Measurements from ENCODE around the gene ZNF701. TPM values are rescaled to one million over a fixed set of nuclear protein-coding genes. Genes with fewer than 3 reads are reported as not detected.

The ZNF701 gene
- total RNA-seq, 2 experiments from 2014 or later = 18.1 to 25.5 TPM

GRCh38 chr19:52635786-52636570 is 65.9 kb downstream of the ZNF701 start:
- peaks cover 11% of the 10 kb centered on the region for H3K36me3 ChIP-seq (ENCODE audit: insufficient read depth, low read length)
- intact Hi-C loops (cut with micrococcal nuclease; ENCODE audit: unreplicated experiment) = no loop called here
- no peak overlapping the region for H3K27ac ChIP-seq (ENCODE audit: low read depth, low read length, poor library complexity, severe bottlenecking)
- TF ChIP-seq EZH2phosphoT487 (IDR thresholded peaks at IDR 0.05; ENCODE audit: borderline replicate concordance, low read depth, low read length) (no peak), CTCF (conservative IDR thresholded peaks at IDR 0.05; ENCODE audit: low read length) (no peak)
- no peak for DNase-seq (ENCODE audit: low spot score)
- H4K20me1 ChIP-seq (ENCODE audit: insufficient read depth, low read length) = no peaks in the 10 kb centered on the region
- no TSS peak for BruUV-seq (replicated peaks)
- ChIA-PET POLR2A (no interaction called here), CTCF (ENCODE audit: unreplicated experiment) (no interaction called here)
- no peak overlapping the region for H2AFZ ChIP-seq (ENCODE audit: low read length)
- H3K4me2 ChIP-seq (ENCODE audit: low read length) = no peak overlapping the region
- H3K9me2 ChIP-seq (ENCODE audit: insufficient read depth, low read length) = no peaks in the 10 kb centered on the region
- peaks cover 10% of the 10 kb centered on the region; the same call in 1 of the 2 replicates for H3K79me2 ChIP-seq (ENCODE audit: insufficient read depth, low read depth, low read length)
- H3K4me3 ChIP-seq (ENCODE audit: low read depth, low read length, poor library complexity, severe bottlenecking) = no peak overlapping the region
- no peaks in the 10 kb centered on the region for H3K9me3 ChIP-seq (ENCODE audit: low read length)
- H3K4me1 ChIP-seq (ENCODE audit: insufficient read depth, low read length, poor library complexity, severe bottlenecking) = peaks cover 10% of the 10 kb centered on the region

Small RNAs within 50 kb of the gene (small RNA-seq; reads per million reads assigned to genes)
- gene RPL39P34 = not detected

Other genes with a start within 250 kb of the ZNF701 start
- 0.13 and 0.54 TPM in 2 replicates for gene ZNF610, start 234.0 kb upstream of the ZNF701 start, total RNA-seq (2014; rRNA removed; shearing (Covaris generic))
- 2.1 and 2.6 TPM in 2 replicates for gene ZNF610, start 234.0 kb upstream of the ZNF701 start, total RNA-seq (2022)
- 0.13 TPM in 1 of 2 replicates, not detected in the other for gene ZNF880, start 200.4 kb upstream of the ZNF701 start, total RNA-seq (2014; rRNA removed; shearing (Covaris generic))
- 1.0 and 1.2 TPM in 2 replicates for gene ZNF880, start 200.4 kb upstream of the ZNF701 start, total RNA-seq (2022)
- gene ZNF528, start 172.4 kb upstream of the ZNF701 start, total RNA-seq (2014; rRNA removed; shearing (Covaris generic)) = 0.57 TPM in 1 of 2 replicates, not detected in the other
- 0.27 TPM in 1 of 2 replicates, not detected in the other for gene ZNF528, start 172.4 kb upstream of the ZNF701 start, total RNA-seq (2022)
- not detected in 2 replicates for gene ZNF534, start 141.1 kb upstream of the ZNF701 start, total RNA-seq (2014; rRNA removed; shearing (Covaris generic))
- gene ZNF534, start 141.1 kb upstream of the ZNF701 start, total RNA-seq (2022) = not detected in 2 replicates
- gene ZNF578, start 116.7 kb upstream of the ZNF701 start, total RNA-seq (2014; rRNA removed; shearing (Covaris generic)) = not detected in 2 replicates
- not detected in 2 replicates for gene ZNF578, start 116.7 kb upstream of the ZNF701 start, total RNA-seq (2022)
- gene ZNF808, start 42.6 kb upstream of the ZNF701 start, total RNA-seq (2014; rRNA removed; shearing (Covaris generic)) = 26.9 and 46.6 TPM in 2 replicates
- 29.2 and 33.7 TPM in 2 replicates for gene ZNF808, start 42.6 kb upstream of the ZNF701 start, total RNA-seq (2022)
- gene ZNF83, start 68.1 kb downstream of the ZNF701 start, total RNA-seq (2014; rRNA removed; shearing (Covaris generic)) = 59.4 and 66.1 TPM in 2 replicates
- 47.2 and 66.8 TPM in 2 replicates for gene ZNF83, start 68.1 kb downstream of the ZNF701 start, total RNA-seq (2022)
- gene ZNF611, start 164.8 kb downstream of the ZNF701 start, total RNA-seq (2014; rRNA removed; shearing (Covaris generic)) = 10.6 and 13.6 TPM in 2 replicates
- gene ZNF611, start 164.8 kb downstream of the ZNF701 start, total RNA-seq (2022) = 23.8 and 23.9 TPM in 2 replicates
- 2.8 and 4.6 TPM in 2 replicates for gene ZNF600, start 216.5 kb downstream of the ZNF701 start, total RNA-seq (2014; rRNA removed; shearing (Covaris generic))
- gene ZNF600, start 216.5 kb downstream of the ZNF701 start, total RNA-seq (2022) = 8.5 and 10.7 TPM in 2 replicates